NCI-H510A (cell line): ENCODE results near the gene HAUS6.
"Not testable (repeated sequence)": the region's sequence is repeated elsewhere in the genome, so short reads cannot be mapped to it uniquely, and the experiment has no call there.

ENCODE experiments used
- DNase-seq: peaks from one replicate; lab custom pipeline; 2025; lab: John Stamatoyannopoulos, UW

Gene HAUS6

GRCh38 chr9:19102631-19103345, at the start of gene HAUS6:
TSS of gene HAUS6 (minus strand) at chr9:19102904. CDS start at chr9:19102651, 253 bp downstream.
- peak; percentile 86 for DNase-seq

- DNase-seq: not testable (repeated sequence)
These were observed 49.4 kb upstream of the HAUS6 start for GRCh38 chr9:19152160-19152498.

- DNase-seq: no peak
These were observed 48.9 kb upstream of the HAUS6 start for GRCh38 chr9:19151425-19152159.

GRCh38 chr9:19149230-19149629, 46.5 kb upstream of the HAUS6 start:
- DNase-seq: no peak

GRCh38 chr9:19148187-19148586, 45.5 kb upstream of the HAUS6 start:
- no peak for DNase-seq

- no peak for DNase-seq
These were observed 43.8 kb upstream of the HAUS6 start for GRCh38 chr9:19146441-19147024.

- DNase-seq: no peak
These were observed 43.2 kb upstream of the HAUS6 start for GRCh38 chr9:19145881-19146280.

GRCh38 chr9:19140259-19140658, 37.6 kb upstream of the HAUS6 start:
- DNase-seq: no peak

- DNase-seq: no peak
These were observed 35.4 kb upstream of the HAUS6 start for GRCh38 chr9:19138084-19138483.

GRCh38 chr9:19137282-19137681, 34.6 kb upstream of the HAUS6 start:
- no peak for DNase-seq

GRCh38 chr9:19136129-19136528, 33.4 kb upstream of the HAUS6 start:
- DNase-seq: no peak

- DNase-seq: no peak
These were observed 31.0 kb upstream of the HAUS6 start for GRCh38 chr9:19133549-19134345.

GRCh38 chr9:19130436-19130835, 27.7 kb upstream of the HAUS6 start:
- DNase-seq: peak; percentile 19

- no peak for DNase-seq
These were observed 25.3 kb upstream of the HAUS6 start for GRCh38 chr9:19127871-19128500.

GRCh38 chr9:19124430-19124793, 21.7 kb upstream of the HAUS6 start:
- no peak for DNase-seq

- DNase-seq: no peak
These were observed 19.9 kb upstream of the HAUS6 start for GRCh38 chr9:19122490-19123042.

- DNase-seq: no peak
These were observed 18.2 kb upstream of the HAUS6 start for GRCh38 chr9:19120877-19121276.

- DNase-seq: no peak
These were observed 17.2 kb upstream of the HAUS6 start for GRCh38 chr9:19119801-19120440.

- no peak for DNase-seq
These were observed 16.5 kb upstream of the HAUS6 start for GRCh38 chr9:19119246-19119645.

- no peak for DNase-seq
These were observed 14.5 kb upstream of the HAUS6 start for GRCh38 chr9:19117039-19117716.
